GM19351 (cell line): Measurements from ENCODE around the gene MST1R.
A peak's percentile ranks its signal among the peaks of the same experiment; 100 is the strongest.

ENCODE experiments used
- ATAC-seq: cut with Tn5 transposase; IDR thresholded peaks from one replicate; pipeline ENCODE4 v1.9.1; 2021; ENCODE audit warnings: mild to moderate bottlenecking, moderate library complexity; ENCODE audit not compliant: unreplicated experiment

Gene MST1R

GRCh38 chr3:49879721-49880120 is 24.0 kb downstream of the MST1R start:
- no peak for ATAC-seq

GRCh38 chr3:49878686-49879085 is 25.0 kb downstream of the MST1R start:
- ATAC-seq, result no peak

GRCh38 chr3:49877716-49878115 is 26.0 kb downstream of the MST1R start:
- no peak for ATAC-seq

- no peak for ATAC-seq
Observed at GRCh38 chr3:49876567-49876966, 27.1 kb downstream of the MST1R start.

- ATAC-seq, result no peak
Observed at GRCh38 chr3:49873623-49874022, 30.1 kb downstream of the MST1R start.

GRCh38 chr3:49872801-49873281 is 30.8 kb downstream of the MST1R start:
- ATAC-seq, result no peak

GRCh38 chr3:49871531-49872153 is 32.0 kb downstream of the MST1R start:
- no peak for ATAC-seq

- no peak for ATAC-seq
Observed at GRCh38 chr3:49869525-49870126, 34.0 kb downstream of the MST1R start, which contains the start of gene CAMKV. Gene CAMKV (minus strand): TSS chr3:49869906. CDS start chr3:49862388, 7,518 bp downstream.

GRCh38 chr3:49868862-49869466 is 34.7 kb downstream of the MST1R start:
- no peak for ATAC-seq

GRCh38 chr3:49867871-49868321 is 35.8 kb downstream of the MST1R start:
- no peak for ATAC-seq

- ATAC-seq, result no peak
Observed at GRCh38 chr3:49867400-49867799, 36.3 kb downstream of the MST1R start.

GRCh38 chr3:49865198-49865784 is 38.4 kb downstream of the MST1R start:
- no peak for ATAC-seq

- no peak for ATAC-seq
Observed at GRCh38 chr3:49864505-49864904, 39.2 kb downstream of the MST1R start.

- no peak for ATAC-seq
Observed at GRCh38 chr3:49859576-49860305, 43.9 kb downstream of the MST1R start.

GRCh38 chr3:49856181-49857005 is 47.3 kb downstream of the MST1R start, which contains the start of gene TRAIP:
Gene TRAIP (minus strand): TSS chr3:49856564. CDS start chr3:49856453, 111 bp downstream.
- peak; percentile 97 for ATAC-seq

- no peak for ATAC-seq
Observed at GRCh38 chr3:49855662-49856061, 48.0 kb downstream of the MST1R start.

- no peak for ATAC-seq
Observed at GRCh38 chr3:49845694-49846093, 58.0 kb downstream of the MST1R start.

- ATAC-seq, result no peak
Observed at GRCh38 chr3:49844464-49845183, 59.0 kb downstream of the MST1R start.

- ATAC-seq, result no peak
Observed at GRCh38 chr3:49842843-49843517, 60.7 kb downstream of the MST1R start.
